HL-60/S4 treated with phorbol 12-myristate 13-acetate at 8.2 ng/mL for 4 days and 3 days (cell line): ENCODE data around the gene RHOG.

Experiments
- in situ Hi-C: fragments of 300-500 bp; cut with MboI; formaldehyde crosslinking; loops from 2 replicates; pipeline ENCODE4 v1.15.0; 2022; ENCODE audit warnings: low sequenced_read_pairs

Gene RHOG

DNA sequence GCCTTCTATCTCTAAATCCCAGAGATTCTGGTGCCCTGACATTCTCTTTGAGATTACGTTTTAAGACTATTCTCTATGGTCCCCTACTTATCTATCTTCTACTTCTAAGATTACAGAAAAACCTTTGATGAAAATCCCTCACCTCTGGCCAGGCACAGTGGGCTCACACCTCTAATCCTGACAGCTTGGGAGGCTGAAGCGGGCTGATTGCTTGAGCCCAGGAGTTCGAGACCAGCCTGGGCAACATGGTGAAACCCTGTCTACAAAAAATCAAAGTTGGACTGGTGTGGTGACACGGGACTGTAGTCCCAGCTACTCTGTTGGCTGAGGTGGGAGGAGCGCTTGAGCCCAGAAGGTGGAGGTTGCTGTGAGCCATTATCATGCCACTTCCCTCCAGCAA, 57.8 kb downstream of the RHOG start:
- in situ Hi-C loops = no loop called here

GRCh38 chr11:3781423-3781822, 59.3 kb downstream of the RHOG start:
- in situ Hi-C loops = no loop called here
